Stimulated activated CD8-positive, alpha-beta memory T cell treated with anti-CD3 and anti-CD28 coated beads, Interleukin-4, amount 100 ng/mL, for 48 hours (primary cell): ENCODE data around the gene S1PR3.

ENCODE experiments used
- DNase-seq: peaks from one replicate; pipeline ENCODE4 v3.0.0-alpha.2; 2020

Gene S1PR3

DNA sequence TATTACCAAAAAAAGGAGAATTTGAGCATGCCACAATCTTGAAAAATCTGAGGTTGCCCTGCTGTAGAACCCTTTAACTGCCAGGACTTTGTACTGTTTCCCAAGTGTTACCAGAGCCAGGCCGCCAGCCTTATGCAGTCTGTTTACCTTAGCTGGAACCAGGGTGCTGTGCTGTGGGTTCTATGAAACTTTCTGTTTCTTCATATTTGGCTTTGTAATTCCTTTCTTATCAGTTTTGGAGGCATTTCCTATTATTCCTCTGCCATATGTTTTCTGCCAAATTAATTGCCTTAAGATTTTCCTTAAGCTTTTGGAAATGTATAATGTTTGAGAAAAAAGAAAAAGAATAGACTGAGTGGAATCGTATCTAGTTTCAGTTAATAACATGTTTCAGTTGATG, 2.1 kb downstream of the S1PR3 start:
- DNase-seq = no peak

DNA sequence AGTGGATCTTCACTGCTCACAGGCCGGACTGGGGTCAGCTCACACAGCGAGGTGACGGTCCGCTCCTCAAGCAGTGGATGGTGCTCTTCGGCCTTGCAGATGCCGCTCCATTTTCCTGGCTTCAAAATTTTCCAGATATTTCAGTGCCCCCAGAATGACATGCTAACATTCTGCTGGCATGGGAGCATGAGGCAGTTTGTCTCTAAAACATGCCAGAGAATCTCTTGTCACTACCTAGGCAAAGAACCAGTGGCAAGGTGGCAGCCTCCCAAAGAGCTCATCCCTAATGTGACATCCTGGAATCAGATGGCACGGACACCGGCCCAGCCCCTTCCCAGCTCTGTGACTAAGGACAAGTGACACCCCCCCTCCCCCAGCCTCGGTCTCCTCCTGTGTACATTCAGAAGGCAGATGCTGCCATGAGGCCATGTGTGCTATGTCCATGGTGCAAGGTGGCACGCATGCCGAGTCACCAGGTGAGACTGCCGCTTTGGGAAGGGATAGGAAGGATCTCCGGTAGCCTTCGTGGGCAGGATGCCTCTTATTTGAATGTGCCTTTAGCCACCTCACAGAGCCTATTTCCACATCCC, 2.7 kb downstream of the S1PR3 start:
- DNase-seq = no peak

DNA sequence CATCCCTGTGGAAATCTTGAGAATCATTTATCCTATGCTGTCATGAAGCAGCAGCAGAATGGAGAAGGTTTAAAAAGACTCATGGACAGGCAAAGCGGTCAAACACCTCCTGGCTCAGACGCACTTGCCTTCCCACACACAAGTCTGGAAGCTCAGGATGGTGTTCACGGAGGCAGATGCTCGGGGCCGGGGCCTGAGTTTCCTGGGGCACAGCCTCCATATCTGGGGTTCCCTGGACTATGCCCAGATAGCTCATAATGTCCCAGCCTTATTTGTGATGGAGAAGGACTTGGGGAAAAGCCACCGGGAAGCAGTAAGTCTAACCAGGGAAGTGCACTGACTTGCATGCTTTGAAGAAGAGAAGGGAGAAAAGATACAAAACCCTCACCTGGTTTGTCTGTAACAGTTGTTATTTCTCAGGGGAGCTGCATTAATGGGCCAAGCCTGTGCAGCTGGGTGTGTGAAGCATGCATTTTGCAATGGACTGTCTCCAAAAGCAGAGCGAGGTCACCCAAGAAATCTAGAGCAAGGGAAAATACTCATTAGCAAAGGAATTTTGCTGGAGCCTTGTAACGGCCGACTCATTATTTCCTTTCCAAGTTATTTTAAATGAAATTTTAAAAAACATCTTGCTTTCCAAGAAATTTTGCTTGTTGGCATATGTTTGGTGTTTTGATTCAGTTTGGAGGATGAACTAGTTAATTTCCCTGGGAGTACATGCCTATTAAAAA, 3.4 kb downstream of the S1PR3 start:
- no peak for DNase-seq

DNA sequence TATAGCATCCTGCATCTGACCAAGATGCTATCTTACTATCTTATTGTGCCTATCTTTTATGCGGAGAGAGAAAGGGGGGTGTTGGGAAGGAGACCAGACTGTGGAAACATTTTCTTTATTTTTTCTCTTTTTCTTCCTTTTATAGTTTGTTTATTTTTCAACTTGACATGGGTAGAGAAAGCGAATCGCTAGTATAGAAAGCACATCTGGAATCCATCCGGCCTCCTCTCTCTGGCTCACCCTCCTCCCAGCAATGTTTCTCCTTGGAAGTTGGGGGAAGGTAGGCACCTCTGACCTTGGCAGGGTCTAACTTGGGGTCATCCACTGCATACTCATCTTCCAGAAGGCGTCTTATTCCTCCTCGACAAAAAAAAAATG, 3.9 kb downstream of the S1PR3 start:
- no peak for DNase-seq

DNA sequence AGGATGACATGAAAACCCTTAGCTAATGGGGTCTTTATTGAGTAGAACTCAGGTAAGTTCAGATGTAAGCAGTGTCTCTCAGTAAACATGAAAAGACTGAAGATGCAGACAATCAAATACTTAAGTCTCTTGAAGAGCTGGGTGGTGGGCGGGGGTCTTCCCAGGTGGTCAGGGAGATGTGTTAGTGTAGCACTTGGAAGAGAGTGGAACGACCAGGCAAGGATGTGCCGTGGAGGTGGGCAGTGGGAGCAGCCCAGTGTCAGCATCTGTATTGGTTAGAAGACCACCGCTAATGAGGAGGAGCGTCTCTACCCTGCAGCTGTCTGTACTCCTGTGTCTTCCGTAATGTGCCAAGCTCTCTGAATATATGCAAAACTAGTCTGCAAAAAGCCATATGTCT, 4.4 kb downstream of the S1PR3 start:
- no peak for DNase-seq

DNA sequence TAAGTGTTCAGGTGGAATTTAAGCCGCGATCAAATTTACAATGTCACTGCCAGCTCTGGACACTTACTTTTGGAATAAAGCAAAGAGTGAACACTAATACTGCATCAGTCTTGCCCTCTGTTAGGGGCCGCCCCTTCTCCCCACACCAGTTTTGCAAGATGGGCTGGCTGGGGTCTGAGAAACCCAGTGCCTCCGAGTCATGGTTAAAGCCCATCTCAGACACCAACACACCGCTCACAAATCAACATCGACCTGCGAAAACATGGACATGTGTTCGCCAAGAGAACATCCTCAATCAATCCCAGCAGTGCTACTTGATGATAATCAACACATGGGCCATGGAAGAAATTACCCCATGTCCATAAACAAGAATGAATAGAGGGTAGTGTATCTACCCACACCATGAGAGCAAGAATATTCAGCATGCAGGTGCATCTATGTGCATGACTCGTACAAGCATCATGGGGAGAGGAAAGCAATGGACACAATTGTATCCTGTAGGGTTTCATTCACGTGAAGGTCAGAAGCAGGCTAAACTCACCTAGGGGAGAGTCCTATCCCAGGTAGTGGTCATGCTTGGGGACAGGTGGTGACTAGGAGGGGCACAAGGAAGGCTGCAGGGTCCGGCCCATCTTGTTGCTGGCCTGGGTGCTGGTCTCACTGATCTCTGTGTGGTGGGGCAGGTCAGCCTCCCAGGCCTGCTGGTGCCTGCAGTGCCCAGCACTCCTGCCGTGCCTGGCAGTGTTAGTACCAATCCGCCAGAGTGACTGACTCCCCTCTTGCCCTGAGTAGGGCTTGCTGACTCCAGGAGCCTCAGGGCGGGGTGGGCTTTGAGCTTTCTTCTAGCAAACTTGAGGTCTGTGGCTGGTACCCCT, 5.0 kb downstream of the S1PR3 start:
- DNase-seq = no peak

DNA sequence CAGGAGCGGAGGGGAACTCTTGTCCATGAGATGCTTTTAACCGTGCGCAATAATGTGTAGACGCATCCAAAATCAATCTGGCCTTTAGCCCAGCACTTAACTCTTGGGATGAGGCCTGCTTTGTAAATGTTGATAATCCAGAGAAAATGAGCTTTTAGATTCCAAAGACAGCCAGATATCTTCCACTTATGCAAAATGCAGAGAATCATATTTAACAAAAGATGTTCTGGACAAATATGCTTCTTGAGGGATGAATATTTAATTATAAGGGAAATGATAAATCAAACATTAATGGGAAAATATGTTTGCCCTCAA, 5.6 kb downstream of the S1PR3 start:
- DNase-seq = no peak

DNA sequence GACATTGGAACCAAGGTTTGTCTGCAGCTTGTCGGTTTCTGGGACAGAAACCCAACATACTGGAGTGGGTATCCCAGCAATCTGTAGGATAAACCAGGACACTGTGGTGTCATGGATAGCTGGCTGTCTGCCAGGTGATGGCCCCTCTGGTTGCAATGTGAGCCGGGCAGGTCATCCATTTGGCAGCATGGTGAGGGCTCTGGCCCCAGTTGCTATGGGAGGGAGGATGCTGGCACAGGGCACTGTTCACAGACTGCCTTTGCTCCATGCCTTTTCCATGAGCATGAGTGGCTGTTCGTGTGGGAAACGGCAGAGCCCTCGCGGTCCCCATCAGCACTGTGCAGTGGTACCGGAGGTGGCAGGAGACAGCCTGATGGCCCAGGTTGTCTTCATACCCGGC, 6.4 kb downstream of the S1PR3 start:
- no peak for DNase-seq

DNA sequence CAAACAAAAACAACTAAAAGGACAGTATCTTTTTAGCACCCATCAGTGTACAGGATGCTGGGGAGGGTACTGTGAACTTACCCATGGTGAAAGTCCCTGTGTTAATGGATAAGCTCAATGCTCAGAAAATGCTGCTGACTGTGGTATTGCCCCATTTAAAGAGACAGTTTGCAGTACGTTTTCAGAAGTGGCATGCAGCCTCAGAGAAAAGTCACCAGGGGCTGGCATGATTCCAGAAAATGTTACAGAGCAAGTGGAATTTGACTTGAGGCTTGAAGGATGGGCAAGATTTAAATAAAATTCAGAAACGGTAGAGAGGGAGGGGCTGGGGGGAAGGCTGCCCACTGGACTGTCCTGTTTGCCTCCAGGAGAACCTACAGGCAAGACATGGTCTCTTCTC, 7.2 kb downstream of the S1PR3 start:
- no peak for DNase-seq

DNA sequence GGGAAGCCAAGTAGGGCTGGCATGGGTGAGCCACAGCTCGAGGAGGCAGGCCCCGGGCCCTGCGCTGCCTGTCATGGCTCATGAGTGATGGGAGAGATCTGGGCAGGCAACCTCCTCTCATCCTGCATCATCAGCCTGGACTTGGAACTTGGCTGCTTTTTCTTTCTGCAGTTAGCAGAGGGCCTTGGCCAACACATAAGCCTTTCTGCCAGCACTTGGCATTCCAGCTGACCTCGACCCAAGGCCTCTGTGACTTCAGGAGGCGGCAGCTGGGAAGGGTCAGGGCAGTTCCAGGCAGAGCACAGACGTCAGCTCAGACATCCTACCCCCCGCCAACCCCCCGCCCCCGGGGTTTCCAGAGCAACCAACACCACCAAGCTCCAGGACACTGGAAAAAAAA, 7.6 kb downstream of the S1PR3 start:
- no peak for DNase-seq

DNA sequence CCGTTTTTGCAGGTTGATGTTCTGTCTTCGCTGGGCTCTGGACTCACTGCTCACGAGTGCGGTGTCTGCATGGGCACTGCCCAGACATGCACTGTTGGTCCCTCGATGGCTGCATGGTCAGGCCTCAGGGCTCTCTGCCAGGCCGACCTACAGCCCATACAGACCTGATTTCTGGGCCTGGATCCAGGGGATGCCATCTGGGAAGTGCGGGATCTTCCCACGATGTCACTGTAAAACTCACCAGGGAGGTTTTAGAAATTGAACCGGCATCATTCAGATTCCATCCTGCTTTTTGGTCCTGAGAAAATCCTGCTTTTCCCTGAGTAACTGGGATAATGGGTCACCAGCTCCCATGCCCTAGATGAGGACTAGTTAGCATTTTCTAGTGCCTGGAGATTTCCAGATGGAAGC, 9.1 kb downstream of the S1PR3 start:
- DNase-seq = no peak

DNA sequence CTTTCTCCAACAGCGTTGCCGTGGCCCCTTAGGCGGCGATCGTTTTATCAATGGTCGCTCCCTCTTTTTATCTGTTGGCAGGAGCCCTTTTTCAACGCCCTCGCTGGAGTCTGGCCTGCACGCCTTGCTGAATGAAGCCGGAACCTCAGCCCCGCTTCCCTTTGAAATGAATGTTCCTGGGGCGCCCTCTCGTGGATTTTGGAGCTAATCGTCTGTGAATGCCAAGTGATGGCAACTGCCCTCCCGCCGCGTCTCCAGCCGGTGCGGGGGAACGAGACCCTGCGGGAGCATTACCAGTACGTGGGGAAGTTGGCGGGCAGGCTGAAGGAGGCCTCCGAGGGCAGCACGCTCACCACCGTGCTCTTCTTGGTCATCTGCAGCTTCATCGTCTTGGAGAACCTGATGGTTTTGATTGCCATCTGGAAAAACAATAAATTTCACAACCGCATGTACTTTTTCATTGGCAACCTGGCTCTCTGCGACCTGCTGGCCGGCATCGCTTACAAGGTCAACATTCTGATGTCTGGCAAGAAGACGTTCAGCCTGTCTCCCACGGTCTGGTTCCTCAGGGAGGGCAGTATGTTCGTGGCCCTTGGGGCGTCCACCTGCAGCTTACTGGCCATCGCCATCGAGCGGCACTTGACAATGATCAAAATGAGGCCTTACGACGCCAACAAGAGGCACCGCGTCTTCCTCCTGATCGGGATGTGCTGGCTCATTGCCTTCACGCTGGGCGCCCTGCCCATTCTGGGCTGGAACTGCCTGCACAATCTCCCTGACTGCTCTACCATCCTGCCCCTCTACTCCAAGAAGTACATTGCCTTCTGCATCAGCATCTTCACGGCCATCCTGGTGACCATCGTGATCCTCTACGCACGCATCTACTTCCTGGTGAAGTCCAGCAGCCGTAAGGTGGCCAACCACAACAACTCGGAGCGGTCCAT, 10.0 kb downstream of the S1PR3 start:
- DNase-seq = peak; percentile 89

DNA sequence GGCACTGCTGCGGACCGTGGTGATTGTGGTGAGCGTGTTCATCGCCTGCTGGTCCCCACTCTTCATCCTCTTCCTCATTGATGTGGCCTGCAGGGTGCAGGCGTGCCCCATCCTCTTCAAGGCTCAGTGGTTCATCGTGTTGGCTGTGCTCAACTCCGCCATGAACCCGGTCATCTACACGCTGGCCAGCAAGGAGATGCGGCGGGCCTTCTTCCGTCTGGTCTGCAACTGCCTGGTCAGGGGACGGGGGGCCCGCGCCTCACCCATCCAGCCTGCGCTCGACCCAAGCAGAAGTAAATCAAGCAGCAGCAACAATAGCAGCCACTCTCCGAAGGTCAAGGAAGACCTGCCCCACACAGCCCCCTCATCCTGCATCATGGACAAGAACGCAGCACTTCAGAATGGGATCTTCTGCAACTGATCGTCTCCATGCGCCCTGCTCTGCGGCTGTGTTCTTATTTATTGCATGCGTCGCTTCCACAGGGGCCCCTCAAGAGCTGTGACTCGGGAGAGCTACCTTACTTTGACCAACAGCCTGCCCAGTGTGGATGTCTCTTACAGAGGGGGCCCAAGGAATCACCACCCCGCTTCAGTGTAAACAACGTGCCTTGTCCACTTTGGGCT, 10.8 kb downstream of the S1PR3 start:
- DNase-seq = no peak

DNA sequence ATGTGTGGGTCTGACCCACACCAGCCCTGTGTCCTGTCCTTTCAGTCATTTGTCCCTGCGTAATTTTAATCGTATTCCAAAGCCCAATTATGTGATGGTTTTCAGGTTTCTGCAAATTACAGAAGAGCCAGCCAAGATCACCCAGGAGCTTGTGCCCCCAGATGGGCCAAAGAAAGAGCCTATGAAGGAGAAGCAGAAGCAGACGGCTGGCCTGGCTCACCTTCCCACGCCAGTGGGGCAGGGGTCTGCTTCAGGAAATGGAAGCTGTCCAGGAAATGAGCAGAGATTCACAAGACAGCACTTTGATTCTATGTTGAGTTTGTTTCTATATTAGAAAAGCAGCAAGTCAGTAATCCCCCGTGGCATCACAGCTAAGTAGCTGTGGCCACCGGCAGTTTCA, 11.7 kb downstream of the S1PR3 start:
- DNase-seq = no peak

DNA sequence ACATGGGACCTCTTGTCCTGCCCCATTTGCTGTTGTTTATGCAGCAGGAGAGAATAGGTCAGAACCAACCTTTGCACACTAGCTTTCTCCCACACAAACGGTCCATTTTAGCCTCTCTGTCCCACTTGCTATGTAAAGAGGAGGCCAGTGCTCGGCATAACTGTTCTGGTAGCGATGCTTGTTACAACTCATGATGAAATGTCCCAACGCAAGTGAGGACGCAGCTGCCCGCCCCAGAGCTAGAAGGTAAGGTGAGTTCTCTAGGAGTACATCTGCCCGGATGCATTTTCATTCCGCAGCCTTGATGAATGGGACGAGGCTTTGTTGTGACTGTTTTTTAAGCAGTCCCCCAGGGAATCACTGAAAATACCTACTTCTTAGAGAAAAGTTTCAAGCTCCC, 14.1 kb downstream of the S1PR3 start:
- no peak for DNase-seq

DNA sequence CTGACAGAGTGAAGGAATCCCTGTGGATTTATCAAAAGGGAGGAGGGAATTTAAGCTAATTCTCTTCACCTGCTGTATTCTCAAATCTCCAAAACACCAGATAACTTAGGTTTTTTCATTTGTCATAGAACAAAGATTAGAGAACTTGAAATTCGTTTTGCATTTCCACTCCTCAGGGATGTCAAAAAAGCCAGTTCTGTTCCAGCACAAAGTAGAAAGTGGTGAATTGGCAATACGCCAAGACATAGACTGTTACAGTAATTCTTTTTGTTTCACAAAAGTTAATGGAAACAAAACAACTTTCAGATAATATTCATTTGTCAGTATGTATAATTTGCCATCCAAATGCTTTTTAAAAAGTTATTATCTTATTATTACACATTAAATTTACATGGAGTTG, 15.0 kb downstream of the S1PR3 start:
- no peak for DNase-seq

DNA sequence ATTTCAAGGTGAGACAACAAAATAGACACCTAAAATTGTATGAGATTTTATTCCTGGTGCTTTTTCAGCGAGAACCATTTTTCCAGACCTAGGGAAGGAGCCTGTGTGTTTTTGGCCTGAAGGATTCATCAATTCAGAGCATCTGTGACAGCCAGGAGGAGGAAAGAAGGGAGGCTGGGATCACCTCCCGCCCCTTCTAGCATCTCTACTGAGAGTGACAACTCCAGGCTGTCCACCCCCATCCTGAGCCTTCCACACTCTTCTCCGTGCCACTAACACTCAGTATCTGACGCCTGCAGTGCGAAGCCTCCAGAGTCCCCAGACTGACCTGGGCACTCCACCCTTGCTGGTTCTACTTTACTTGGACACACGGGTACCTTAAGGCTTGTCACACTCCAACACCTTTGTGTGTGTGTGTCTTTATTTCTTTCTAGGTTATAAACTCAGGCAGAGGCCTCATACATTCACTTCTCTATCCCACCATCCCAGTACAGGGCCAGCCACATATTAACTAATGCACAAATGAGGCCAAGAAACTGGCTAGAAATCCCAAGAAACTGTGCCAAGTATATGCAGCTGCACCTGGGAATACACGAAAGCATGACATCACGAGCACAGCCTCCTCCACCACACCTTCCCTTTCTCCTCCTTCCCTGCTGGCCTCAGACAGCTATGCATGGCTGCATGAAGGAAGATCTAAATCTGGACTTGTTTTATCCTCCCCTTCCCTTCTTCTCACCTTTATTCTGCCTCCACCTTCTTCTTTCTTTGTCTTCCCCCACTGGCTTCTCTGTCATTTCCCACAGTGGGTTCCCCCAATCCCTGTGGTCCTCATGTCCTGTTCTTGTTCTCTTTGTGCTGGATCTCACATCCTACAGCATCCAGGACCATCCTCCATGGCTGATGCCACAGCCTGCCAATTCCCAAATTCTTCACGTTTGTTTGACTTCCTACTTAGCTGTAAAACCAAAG, 16.0 kb downstream of the S1PR3 start:
- no peak for DNase-seq

DNA sequence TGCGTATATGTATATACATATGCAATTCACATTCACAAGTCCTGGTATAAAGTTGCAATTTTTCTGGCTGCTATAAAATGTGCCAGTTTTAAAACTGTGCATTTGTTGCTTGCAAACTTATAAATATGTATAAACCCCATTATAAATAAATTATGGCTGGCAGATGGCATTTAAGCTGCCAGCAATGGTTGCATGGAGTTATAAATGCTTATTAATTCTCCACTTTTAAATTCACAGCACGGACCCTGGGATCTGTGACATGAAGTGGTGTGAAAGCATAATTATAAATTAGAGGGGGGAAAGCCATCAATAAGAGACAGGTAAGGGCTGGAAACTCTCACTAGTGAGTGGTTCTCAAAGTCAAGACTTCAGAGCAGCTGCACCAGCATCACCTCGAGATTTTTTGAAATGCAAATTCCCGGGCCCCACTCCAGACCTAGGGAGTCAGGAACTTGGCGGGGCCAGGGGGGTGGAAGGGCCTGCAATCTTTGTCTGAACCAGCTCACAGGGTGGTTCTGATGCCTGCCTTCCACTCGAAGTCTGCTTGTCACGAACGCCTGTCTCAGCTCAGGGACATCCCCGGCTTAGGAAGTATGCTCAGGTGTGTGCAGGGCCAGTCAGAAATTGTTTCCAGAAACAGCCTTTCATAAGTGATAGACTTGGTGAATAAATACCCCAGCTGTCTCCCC, 16.9 kb downstream of the S1PR3 start:
- DNase-seq = no peak

DNA sequence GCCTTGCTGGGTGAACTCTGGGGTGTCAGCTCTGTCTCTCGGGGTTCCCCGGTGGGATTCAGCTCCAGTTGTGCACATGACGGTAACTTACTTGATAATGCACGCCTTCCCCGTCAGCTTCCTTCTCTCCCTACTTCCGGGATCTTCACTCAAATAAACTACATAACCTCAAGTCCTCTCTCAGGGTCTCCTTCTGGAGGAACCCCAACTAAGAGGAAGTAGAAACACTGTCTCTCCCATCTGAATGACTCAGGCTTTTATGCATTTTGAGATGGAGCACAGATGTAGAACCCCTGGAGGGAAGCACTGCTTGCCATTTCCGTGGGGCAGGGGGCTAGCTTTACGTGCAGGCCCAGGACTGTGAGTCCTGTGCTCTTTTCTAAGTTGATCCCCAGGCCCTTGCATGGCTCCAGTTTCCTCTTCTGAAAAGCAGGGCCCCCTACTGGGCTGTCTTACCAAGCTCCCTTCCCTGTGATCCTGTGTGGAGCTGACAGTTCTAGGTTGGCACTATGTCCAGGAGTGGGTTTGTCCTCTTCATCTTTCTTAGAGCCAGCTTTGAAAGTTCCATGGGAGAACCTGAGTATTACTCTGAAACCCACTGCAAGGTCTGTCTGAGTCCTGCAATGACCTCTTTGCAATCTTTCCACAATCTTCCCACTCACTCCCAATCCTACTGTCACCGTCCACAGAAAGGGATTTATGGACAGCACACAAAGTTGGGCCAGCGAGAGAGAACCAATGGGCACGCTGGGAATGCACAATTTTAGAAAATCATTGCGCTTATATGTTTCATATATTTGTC, 17.7 kb downstream of the S1PR3 start:
- no peak for DNase-seq

DNA sequence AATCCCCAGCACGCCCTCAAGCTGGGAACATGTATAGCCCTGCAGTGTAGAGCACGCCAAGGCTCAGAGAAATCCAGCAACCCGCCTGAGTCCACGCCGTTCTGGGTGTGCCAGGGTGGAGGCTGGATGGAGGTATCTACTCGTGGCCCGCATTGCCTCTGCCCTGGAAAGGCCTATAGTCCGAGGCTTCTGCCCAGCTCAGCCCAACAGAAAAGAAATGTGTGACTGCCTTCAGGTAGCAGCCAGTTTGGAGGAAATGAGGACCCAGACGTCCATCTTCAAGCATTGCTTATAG, 18.2 kb downstream of the S1PR3 start:
- DNase-seq = no peak
